K562 (cell line): ENCODE measurements around the gene PTH2. TPM values are rescaled to one million over a fixed set of nuclear protein-coding genes. Genes with fewer than 3 reads are reported as not detected.
A peak's percentile ranks its signal among the peaks of the same experiment; 100 is the strongest.

Experiments used
- FOXA3 ChIP-seq, 2 experiments: fragments of 450-650 bp in 1 of 2; sonication (generic) in 1 of 2; formaldehyde crosslinking; IDR thresholded peaks in 1 of 2; conservative IDR thresholded peaks in 1 of 2; 2 replicates each; pipeline versions ENCODE4 v1.4.0 to v1.8.0; 2020 to 2022; ENCODE audit warnings: mild to moderate bottlenecking in 2 of 2, missing genetic modification reagents in 1 of 2
- GATAD2A ChIP-seq: fragments of 450-650 bp; IDR thresholded peaks from 2 replicates; pipeline ENCODE4 v1.6.1; 2017
- IRF2 ChIP-seq: sonication (generic); formaldehyde crosslinking; IDR thresholded peaks from 2 replicates; pipeline ENCODE4 v1.8.1; 2022; ENCODE audit warnings: mild to moderate bottlenecking, missing genetic modification reagents
- KAT8 ChIP-seq: fragments of 450-650 bp; IDR thresholded peaks from 2 replicates; pipeline ENCODE4 v1.6.1; 2016; ENCODE audit warnings: low read depth, mild to moderate bottlenecking
- KDM1A ChIP-seq, 2 experiments: fragments of 450-650 bp; IDR thresholded peaks; 2 replicates each; pipeline ENCODE4 v1.6.1; 2016; ENCODE audit warnings: mild to moderate bottlenecking in 2 of 2
- NCOA6 ChIP-seq: fragments of 450-650 bp; IDR thresholded peaks from 2 replicates; pipeline ENCODE4 v1.6.1; 2017; ENCODE audit warnings: mild to moderate bottlenecking
- POLR2AphosphoS5 ChIP-seq: IDR thresholded peaks from 2 replicates; pipeline ENCODE4 v1.6.1; 2011; ENCODE audit warnings: mild to moderate bottlenecking, low read depth, low read length, moderate library complexity; ENCODE audit not compliant: control insufficient read depth, insufficient read depth
- SMC3 ChIP-seq: conservative IDR thresholded peaks from 2 replicates; pipeline ENCODE4 v1.6.1; 2011; ENCODE audit warnings: low read depth, low read length, improper control_type of control experiment; ENCODE audit not compliant: insufficient read depth
- XRCC4 ChIP-seq: IDR thresholded peaks from one replicate; pipeline ENCODE4 v1.6.1; 2011; ENCODE audit not compliant: insufficient read depth, insufficient read length; ENCODE audit errors: extremely low read depth
- ZNF253 ChIP-seq: fragments of 250-450 bp; sonication (Bioruptor Pico); conservative IDR thresholded peaks from 2 replicates; pipeline ENCODE4 v1.6.1; 2021; ENCODE audit warnings: mild to moderate bottlenecking
- polyA plus RNA-seq, 8 experiments: library from polyadenylated mRNA; depleted of rRNA in 4 of 8; stranded (reverse) in 5 of 8; unstranded in 3 of 8; fragments of >200 nt; fragmentation: Nextera tagmentation in 2 of 8; fragmentation: Illumina TruSeq in 1 of 8; extraction: Ambion mirVana in 2 of 8; extraction: Trizol in 1 of 8; gene quantifications; 2 replicates each; pipeline versions ENCODE4 v1.2.1 to v1.2.3, GENCODE V29; 2011 to 2014; ENCODE audit warnings: inconsistent platforms in 1 of 8, missing spikeins in 1 of 8
- total RNA-seq, 7 experiments: library from RNA; depleted of rRNA in 6 of 7; stranded (reverse); fragments of >200 nt in 6 of 7; fragmentation: Illumina TruSeq in 2 of 7; extraction: Trizol in 2 of 7; gene quantifications; 2 replicates each; pipeline versions ENCODE4 v1.2.1 to v1.2.3, GENCODE V29; 2011 to 2021; ENCODE audit warnings: low replicate concordance in 1 of 7
- TF ChIP-seq, protein P1 (sequence below), 2 experiments: fragments of 450-650 bp; formaldehyde crosslinking in 1 of 2; IDR thresholded peaks; 2 replicates each; pipeline versions ENCODE4 v1.4.0 to v1.6.1; 2014 to 2020; ENCODE audit warnings: mild to moderate bottlenecking in 2 of 2, borderline replicate concordance in 1 of 2, low read depth in 1 of 2

Gene PTH2
- total and polyA plus RNA-seq, 9 of the 15 experiments (the other 6 are each of a cell fraction or from before 2014, with no cell fraction given) = 1.3 TPM; not detected in 8

DNA sequence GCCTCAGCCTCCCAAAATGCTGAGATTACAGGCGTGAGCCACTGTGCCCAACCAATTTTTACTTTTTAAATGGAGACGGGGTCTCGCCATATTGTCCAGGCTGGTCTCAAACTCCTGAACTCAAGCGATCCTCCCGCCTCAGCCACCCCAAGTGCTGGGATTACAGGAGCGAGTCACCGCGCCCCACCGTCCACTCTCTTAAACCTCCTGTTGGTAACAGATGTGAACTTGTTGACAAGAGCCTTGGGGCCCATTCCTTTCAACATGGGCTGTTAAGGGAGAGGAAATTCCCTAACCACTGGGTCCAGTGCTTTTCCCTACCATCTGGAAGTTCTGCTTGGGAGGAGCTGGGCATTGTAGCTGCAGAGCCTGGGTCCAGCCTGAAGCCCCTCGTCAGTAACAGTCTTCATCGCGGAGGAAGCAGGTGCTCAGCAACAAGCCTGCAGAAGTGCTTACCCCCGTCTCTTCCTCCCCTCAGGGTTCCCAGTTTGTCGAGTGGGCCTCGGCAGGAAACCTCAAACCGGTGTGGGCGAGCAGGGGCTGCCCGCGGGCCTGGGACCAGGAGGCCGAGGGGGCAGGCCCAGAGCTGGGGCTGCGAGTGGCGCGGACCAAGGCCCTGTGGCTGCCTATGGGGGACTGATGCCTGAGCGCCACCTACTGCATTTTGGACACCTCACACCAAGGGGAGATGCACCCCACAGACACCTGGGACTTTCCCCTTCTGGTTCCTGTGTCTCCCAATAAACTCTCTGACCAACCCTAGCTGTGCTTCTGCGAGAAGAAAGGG lies 46.8 kb upstream of the PTH2 start (continued):
- no peak for TF ChIP-seq IRF2
- TF ChIP-seq NCOA6 = no peak
- peak in 1 of 2 experiments; percentile 37; a peak in 1 of 4 replicates for TF ChIP-seq FOXA3 (CRISPR knock-in tag; conservative IDR thresholded peaks at IDR 0.05 in 1 of 2, IDR thresholded peaks at IDR 0.05 in 1 of 2)
- TF ChIP-seq GATAD2A = no peak
- TF ChIP-seq XRCC4 = no peak
- 0 out of 2 replicates have a peak, but pooled peaks have one; percentile 8 for TF ChIP-seq POLR2AphosphoS5
- TF ChIP-seq KAT8 = no peak
- TF ChIP-seq SMC3 = peak; percentile 34; the same call in 1 of the 2 replicates
- peak in 1 of 2 experiments; percentile 21; a peak in 1 of 4 replicates for TF ChIP-seq KDM1A (IDR thresholded peaks at IDR 0.05)
- TF ChIP-seq, protein P1, sequence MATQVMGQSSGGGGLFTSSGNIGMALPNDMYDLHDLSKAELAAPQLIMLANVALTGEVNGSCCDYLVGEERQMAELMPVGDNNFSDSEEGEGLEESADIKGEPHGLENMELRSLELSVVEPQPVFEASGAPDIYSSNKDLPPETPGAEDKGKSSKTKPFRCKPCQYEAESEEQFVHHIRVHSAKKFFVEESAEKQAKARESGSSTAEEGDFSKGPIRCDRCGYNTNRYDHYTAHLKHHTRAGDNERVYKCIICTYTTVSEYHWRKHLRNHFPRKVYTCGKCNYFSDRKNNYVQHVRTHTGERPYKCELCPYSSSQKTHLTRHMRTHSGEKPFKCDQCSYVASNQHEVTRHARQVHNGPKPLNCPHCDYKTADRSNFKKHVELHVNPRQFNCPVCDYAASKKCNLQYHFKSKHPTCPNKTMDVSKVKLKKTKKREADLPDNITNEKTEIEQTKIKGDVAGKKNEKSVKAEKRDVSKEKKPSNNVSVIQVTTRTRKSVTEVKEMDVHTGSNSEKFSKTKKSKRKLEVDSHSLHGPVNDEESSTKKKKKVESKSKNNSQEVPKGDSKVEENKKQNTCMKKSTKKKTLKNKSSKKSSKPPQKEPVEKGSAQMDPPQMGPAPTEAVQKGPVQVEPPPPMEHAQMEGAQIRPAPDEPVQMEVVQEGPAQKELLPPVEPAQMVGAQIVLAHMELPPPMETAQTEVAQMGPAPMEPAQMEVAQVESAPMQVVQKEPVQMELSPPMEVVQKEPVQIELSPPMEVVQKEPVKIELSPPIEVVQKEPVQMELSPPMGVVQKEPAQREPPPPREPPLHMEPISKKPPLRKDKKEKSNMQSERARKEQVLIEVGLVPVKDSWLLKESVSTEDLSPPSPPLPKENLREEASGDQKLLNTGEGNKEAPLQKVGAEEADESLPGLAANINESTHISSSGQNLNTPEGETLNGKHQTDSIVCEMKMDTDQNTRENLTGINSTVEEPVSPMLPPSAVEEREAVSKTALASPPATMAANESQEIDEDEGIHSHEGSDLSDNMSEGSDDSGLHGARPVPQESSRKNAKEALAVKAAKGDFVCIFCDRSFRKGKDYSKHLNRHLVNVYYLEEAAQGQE (IDR thresholded peaks at IDR 0.05; ENCODE audit: borderline replicate concordance) = peak; percentile 36; the same call in 1 of the 2 replicates
- TF ChIP-seq, protein P1 (CRISPR knock-in tag; IDR thresholded peaks at IDR 0.05; ENCODE audit: low read depth) = no peak
- no peak for TF ChIP-seq ZNF253 (CRISPR knock-in tag)
